ENCODE measurements around the gene SYNPO.
A peak's percentile ranks its signal among the peaks of the same experiment; 100 is the strongest.

Gene SYNPO

DNA sequence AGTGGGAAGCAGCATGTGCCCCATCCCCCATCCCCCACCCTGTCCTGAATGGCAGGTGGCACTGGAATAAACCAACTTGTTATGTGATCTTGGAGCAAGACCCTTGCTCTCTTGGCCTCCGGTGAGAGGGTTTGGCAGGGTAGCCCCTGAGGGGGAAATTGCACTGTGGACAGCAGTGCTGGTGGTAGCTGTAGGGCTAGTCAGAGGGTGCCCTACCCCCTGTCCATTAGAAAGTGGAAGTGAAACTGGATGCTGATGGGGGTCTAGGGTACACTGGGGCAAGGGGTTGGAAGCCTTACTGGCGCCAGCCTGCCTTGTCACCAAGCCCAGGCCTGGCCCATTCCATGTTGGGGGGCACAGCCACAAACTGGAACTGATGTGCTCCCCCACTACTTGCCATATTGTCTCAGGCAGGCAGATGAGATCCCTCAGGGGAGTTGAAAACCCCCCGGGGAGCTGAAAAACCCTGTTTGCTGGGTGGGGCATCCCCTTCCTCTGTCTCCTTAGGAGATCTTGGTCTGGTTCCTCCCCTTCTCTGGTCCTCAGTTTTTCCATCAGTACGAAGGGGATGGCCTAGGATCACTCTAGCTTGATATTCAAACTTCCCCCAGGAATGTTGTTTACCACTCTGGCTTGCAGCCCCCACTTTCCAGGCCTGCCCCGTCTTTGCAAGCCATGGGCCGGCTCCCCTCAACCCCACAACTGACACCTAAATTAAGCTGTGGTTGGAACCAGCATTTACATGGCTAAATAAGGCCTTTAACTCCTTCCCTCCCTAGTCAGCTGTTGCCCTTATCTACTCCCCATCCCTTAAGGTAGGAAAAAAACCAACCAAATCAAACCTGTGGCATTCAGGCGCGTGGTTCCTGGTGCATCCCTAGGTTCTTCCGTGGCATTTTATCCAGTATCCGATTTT lies 14.4 kb upstream of the SYNPO start:
- H3K79me2 ChIP-seq (ENCODE audit: control insufficient read depth, insufficient read depth, low read length, unreplicated experiment), result no peaks in the 10 kb centered on the region
- peaks cover 18% of the 10 kb centered on the region for H3K4me1 ChIP-seq (ENCODE audit: control insufficient read depth, insufficient read depth, low read length, unreplicated experiment)
- H2AFZ ChIP-seq (ENCODE audit: low read length, unreplicated experiment), result no peak overlapping the region
- no peaks in the 10 kb centered on the region for H3K36me3 ChIP-seq (ENCODE audit: insufficient read depth, low read length)
- peaks cover 4% of the 10 kb centered on the region; the same call in 1 of the 2 replicates for H3K27me3 ChIP-seq (ENCODE audit: insufficient read depth, low read length)
- no peak overlapping the region for H3K27ac ChIP-seq (ENCODE audit: low read depth, low read length)
- H3K4me3 ChIP-seq (ENCODE audit: low read depth, low read length), result peak overlapping the region; percentile 78; the same call in 1 of the 2 replicates

DNA sequence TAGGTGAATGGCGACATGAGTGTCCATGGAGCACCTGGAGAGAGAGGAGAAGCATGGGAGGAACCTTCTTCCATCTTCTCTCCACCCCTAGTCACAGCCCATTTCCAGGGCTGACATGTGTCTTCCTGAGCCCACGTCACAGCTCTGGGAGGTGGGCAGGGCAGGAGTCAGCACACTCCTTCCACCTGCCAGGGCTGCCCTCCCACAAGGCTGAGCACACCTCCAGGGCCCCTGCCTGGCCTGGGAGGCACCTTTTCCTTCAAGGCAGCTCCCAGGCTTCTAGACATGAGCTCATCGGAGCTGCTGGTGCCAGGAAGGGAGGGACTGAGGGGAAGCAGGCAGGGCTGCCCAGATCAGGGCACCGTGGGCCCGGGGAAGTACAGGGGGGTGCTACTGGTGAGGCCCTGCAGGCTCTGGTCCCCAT lies 13.6 kb upstream of the SYNPO start:
- Histone ChIP-seq H3K27ac (ENCODE audit: low read depth, low read length) (no peak overlapping the region), H3K79me2 (ENCODE audit: control insufficient read depth, insufficient read depth, low read length, unreplicated experiment) (no peaks in the 10 kb centered on the region), H3K27me3 (ENCODE audit: insufficient read depth, low read length) (peaks cover 4% of the 10 kb centered on the region; the same call in 1 of the 2 replicates), H3K4me3 (ENCODE audit: low read depth, low read length) (no peak overlapping the region), H3K36me3 (ENCODE audit: insufficient read depth, low read length) (no peaks in the 10 kb centered on the region), H2AFZ (ENCODE audit: low read length, unreplicated experiment) (no peak overlapping the region), H3K4me1 (ENCODE audit: control insufficient read depth, insufficient read depth, low read length, unreplicated experiment) (peaks cover 18% of the 10 kb centered on the region)

- Histone ChIP-seq H3K27me3 (ENCODE audit: insufficient read depth, low read length) (peaks cover 4% of the 10 kb centered on the region; the same call in 1 of the 2 replicates), H3K4me3 (ENCODE audit: low read depth, low read length) (no peak overlapping the region), H3K27ac (ENCODE audit: low read depth, low read length) (no peak overlapping the region), H3K79me2 (ENCODE audit: control insufficient read depth, insufficient read depth, low read length, unreplicated experiment) (no peaks in the 10 kb centered on the region), H3K36me3 (ENCODE audit: insufficient read depth, low read length) (no peaks in the 10 kb centered on the region), H2AFZ (ENCODE audit: low read length, unreplicated experiment) (no peak overlapping the region), H3K4me1 (ENCODE audit: control insufficient read depth, insufficient read depth, low read length, unreplicated experiment) (peaks cover 22% of the 10 kb centered on the region)
Measured at GRCh38 chr5:150627731-150628545, 12.5 kb upstream of the SYNPO start.

- H2AFZ ChIP-seq (ENCODE audit: low read length, unreplicated experiment), result no peak overlapping the region
- peaks cover 4% of the 10 kb centered on the region; the same call in 1 of the 2 replicates for H3K27me3 ChIP-seq (ENCODE audit: insufficient read depth, low read length)
- H3K27ac ChIP-seq (ENCODE audit: low read depth, low read length), result no peak overlapping the region
- no peaks in the 10 kb centered on the region for H3K36me3 ChIP-seq (ENCODE audit: insufficient read depth, low read length)
- H3K4me1 ChIP-seq (ENCODE audit: control insufficient read depth, insufficient read depth, low read length, unreplicated experiment), result peaks cover 17% of the 10 kb centered on the region
- H3K4me3 ChIP-seq (ENCODE audit: low read depth, low read length), result no peak overlapping the region
- no peaks in the 10 kb centered on the region for H3K79me2 ChIP-seq (ENCODE audit: control insufficient read depth, insufficient read depth, low read length, unreplicated experiment)
Measured at GRCh38 chr5:150628936-150629485, 11.4 kb upstream of the SYNPO start.

- Histone ChIP-seq H3K27ac (ENCODE audit: low read depth, low read length) (no peak overlapping the region), H3K79me2 (ENCODE audit: control insufficient read depth, insufficient read depth, low read length, unreplicated experiment) (no peaks in the 10 kb centered on the region), H3K27me3 (ENCODE audit: insufficient read depth, low read length) (peaks cover 1% of the 10 kb centered on the region; the same call in 1 of the 2 replicates), H3K36me3 (ENCODE audit: insufficient read depth, low read length) (no peaks in the 10 kb centered on the region), H3K4me1 (ENCODE audit: control insufficient read depth, insufficient read depth, low read length, unreplicated experiment) (peaks cover 14% of the 10 kb centered on the region), H2AFZ (ENCODE audit: low read length, unreplicated experiment) (no peak overlapping the region), H3K4me3 (ENCODE audit: low read depth, low read length) (no peak overlapping the region)
Measured at GRCh38 chr5:150630016-150630415, 10.4 kb upstream of the SYNPO start.

DNA sequence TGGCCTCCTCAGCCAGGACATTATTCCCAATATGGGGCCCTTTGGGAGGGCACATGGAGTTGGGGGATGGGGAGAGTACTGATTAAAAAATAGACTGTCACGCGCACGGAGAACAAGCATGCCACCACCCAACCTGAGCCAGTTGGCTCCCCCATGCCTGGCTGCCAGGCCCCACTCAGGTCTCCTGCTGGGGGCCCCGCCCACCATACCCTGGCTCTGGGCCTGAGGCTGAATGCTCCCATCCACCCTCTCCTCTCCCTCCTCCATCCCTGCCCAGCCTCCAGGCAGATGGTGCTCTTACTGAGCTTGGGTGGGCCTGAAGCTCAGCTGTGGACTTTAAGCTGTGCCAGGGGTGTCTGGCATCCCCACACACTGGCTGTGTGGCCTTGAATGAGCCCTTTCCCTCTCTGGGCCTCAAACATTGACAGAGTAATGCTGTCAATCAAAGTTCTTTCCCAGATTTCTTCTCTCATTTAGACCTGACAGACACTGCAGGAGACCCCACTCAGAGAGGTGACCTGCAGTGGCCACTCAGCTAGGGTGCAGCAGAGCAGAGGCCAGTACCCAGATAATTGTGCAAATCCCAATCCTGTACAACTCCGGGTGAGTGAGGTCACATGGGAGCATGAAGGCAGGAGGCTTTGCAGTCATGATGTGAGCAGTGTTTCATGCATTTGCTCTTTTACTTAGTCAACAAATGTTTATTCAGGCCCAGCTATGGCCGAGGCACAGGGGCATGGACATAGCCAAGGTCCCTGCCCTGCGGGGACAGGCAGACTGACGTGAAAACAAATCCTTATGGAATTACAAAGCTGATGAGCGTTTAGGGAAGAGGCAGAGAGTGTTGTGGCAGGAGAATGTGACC lies 9.8 kb upstream of the SYNPO start:
- peaks cover 14% of the 10 kb centered on the region for H3K4me1 ChIP-seq (ENCODE audit: control insufficient read depth, insufficient read depth, low read length, unreplicated experiment)
- H3K79me2 ChIP-seq (ENCODE audit: control insufficient read depth, insufficient read depth, low read length, unreplicated experiment), result no peaks in the 10 kb centered on the region
- H3K27ac ChIP-seq (ENCODE audit: low read depth, low read length), result no peak overlapping the region
- H3K4me3 ChIP-seq (ENCODE audit: low read depth, low read length), result no peak overlapping the region
- no peaks in the 10 kb centered on the region for H3K36me3 ChIP-seq (ENCODE audit: insufficient read depth, low read length)
- no peaks in the 10 kb centered on the region for H3K27me3 ChIP-seq (ENCODE audit: insufficient read depth, low read length)
- no peak overlapping the region for H2AFZ ChIP-seq (ENCODE audit: low read length, unreplicated experiment)

- Histone ChIP-seq H3K27me3 (ENCODE audit: insufficient read depth, low read length) (no peaks in the 10 kb centered on the region), H3K4me3 (ENCODE audit: low read depth, low read length) (no peak overlapping the region), H3K79me2 (ENCODE audit: control insufficient read depth, insufficient read depth, low read length, unreplicated experiment) (no peaks in the 10 kb centered on the region), H3K36me3 (ENCODE audit: insufficient read depth, low read length) (no peaks in the 10 kb centered on the region), H3K27ac (ENCODE audit: low read depth, low read length) (no peak overlapping the region), H3K4me1 (ENCODE audit: control insufficient read depth, insufficient read depth, low read length, unreplicated experiment) (peaks cover 21% of the 10 kb centered on the region), H2AFZ (ENCODE audit: low read length, unreplicated experiment) (no peak overlapping the region)
Measured at GRCh38 chr5:150631326-150631701, 9.1 kb upstream of the SYNPO start.

DNA sequence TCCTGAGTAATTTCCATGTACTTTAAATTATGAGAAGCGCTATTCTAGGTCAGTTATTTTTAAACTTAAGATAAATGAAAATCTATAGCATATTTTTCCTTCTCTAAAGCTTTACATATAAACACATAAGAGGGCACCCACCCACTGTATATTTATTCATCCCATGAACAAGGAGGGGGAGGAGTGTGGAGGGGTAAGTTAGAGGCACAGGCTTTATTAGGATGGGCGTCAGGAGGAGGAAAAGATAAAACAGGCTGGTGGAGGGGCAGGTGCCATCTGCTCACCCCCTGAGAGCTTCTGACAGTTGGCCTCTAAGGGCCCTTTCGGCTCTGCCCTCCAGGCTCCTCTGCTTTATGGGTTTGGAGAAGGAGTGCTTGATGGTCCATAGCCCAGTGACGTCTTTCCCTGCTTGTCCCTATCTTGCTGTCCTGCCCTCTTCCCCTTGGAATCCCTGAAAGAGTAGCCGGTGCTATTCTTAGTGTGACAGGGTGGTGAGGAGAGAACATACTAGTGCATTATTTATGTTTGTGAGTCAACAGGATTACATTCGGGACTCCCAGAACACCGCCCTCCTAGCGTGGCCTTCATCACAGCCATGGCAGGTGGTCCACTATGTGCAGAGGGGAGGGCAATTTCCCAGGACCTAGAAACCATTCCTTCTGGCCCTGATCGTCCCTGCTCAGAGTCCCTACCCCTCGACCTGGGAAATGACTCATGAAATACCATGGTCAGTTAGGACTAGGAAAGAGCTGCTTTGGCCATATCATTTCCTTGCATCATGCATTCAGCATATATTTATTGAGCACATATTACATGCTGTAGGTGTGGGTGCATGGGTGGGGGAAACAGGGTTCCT lies 7.9 kb upstream of the SYNPO start:
- H3K27me3 ChIP-seq (ENCODE audit: insufficient read depth, low read length), result no peaks in the 10 kb centered on the region
- H3K36me3 ChIP-seq (ENCODE audit: insufficient read depth, low read length), result no peaks in the 10 kb centered on the region
- H2AFZ ChIP-seq (ENCODE audit: low read length, unreplicated experiment), result no peak overlapping the region
- H3K27ac ChIP-seq (ENCODE audit: low read depth, low read length), result no peak overlapping the region
- peaks cover 28% of the 10 kb centered on the region for H3K4me1 ChIP-seq (ENCODE audit: control insufficient read depth, insufficient read depth, low read length, unreplicated experiment)
- H3K79me2 ChIP-seq (ENCODE audit: control insufficient read depth, insufficient read depth, low read length, unreplicated experiment), result no peaks in the 10 kb centered on the region
- H3K4me3 ChIP-seq (ENCODE audit: low read depth, low read length), result no peak overlapping the region

DNA sequence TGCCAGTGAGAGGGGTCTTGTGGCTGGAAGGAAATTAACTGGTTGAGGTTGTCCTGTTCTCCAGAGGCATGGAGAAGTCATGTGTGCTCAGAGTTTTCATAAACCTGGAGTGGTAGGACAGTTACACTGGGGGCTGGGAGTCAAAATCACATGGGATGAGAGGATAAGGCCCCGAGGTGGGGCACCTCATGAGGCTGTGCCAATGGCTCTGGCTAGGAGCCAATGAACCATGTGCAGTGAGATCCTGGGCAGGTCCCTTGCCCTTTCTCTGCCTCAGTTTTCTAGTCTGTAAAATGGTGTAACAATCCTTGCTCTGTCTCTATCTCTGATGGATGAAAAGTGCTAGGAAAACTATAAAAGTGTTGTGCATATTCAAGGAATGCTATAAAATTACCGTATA lies 7.0 kb upstream of the SYNPO start:
- Histone ChIP-seq H3K4me3 (ENCODE audit: low read depth, low read length) (no peak overlapping the region), H3K79me2 (ENCODE audit: control insufficient read depth, insufficient read depth, low read length, unreplicated experiment) (no peaks in the 10 kb centered on the region), H3K4me1 (ENCODE audit: control insufficient read depth, insufficient read depth, low read length, unreplicated experiment) (peaks cover 32% of the 10 kb centered on the region), H3K27me3 (ENCODE audit: insufficient read depth, low read length) (no peaks in the 10 kb centered on the region), H3K36me3 (ENCODE audit: insufficient read depth, low read length) (no peaks in the 10 kb centered on the region), H2AFZ (ENCODE audit: low read length, unreplicated experiment) (no peak overlapping the region), H3K27ac (ENCODE audit: low read depth, low read length) (no peak overlapping the region)
